GM18867 (cell line): ENCODE data around the gene GPHN.

Experiments used
- ATAC-seq: cut with Tn5 transposase; IDR thresholded peaks from one replicate; pipeline ENCODE4 v1.9.1; 2021; ENCODE audit warnings: mild to moderate bottlenecking, moderate library complexity; ENCODE audit not compliant: unreplicated experiment

The GPHN gene

DNA sequence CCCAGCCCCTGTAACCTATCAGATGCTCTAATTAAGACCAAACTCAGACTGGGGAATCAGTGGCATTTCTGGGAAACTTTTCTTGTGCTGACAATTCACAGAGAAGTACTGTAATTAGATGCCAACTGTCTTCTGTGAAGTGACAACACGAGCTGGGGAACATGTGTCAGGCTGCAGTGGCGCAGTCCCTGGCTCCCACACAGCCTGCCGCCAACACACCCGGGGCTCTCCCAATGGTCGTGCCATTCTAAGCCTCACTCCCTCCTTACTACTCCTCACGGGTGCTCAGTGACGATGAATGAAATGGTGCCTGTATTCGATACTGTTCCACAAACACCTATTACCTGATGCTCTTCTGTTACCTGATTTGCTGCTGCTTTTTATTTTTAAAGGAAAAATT, 699.9 kb downstream of the GPHN start:
- no peak for ATAC-seq

DNA sequence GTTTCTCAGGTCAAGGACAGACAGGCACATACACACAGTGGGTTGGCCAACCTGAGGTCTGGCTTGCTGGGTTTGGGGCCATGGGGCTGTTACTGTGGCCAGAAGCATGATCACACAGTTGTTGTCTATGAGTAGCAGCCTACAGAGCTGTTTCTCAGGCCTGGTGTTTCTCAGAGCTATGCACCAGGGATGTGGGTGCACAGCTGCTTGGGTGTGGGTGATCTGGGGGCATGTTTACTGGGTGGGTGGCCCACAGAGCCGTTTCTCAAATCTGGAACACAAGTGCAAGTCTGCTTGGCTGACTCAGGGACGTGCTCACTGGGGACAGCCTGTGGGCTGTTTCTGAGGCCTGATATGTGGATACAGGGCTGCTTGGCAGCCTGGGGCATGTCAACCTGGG, 710.2 kb downstream of the GPHN start:
- ATAC-seq = no peak

DNA sequence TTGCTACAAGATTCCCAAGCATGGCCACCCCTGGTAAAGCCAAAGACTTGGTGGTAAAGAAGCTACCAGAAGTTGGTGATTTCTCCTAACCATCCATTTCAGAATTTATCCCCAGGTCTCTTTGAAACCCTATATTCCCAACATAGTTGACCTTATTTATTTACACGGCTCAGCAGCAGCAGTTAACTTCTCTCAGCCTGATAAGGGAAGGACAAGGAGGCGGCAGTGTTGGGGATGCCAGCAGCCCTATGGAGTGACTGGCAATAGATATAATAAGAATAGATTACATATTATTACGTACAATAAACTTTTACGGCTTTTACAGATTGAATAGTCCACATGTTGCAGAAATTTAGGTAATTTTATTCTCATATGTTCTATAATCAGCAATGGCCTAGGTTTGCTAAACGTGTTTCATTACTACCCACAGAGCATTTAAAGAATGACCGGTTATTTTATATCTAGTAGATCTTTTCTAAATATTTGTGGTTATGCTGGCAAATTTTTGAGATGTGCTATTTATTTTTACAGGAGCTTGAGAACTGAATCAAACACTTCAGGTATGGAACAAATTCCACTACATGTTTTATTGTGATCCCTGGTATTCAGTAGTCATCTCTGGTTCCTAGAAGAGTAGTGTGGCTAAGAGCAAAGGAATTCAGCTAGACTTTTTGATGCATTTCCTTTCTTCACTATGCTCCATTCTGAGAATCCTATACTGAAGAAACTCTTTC, 713.5 kb downstream of the GPHN start:
- no peak for ATAC-seq

DNA sequence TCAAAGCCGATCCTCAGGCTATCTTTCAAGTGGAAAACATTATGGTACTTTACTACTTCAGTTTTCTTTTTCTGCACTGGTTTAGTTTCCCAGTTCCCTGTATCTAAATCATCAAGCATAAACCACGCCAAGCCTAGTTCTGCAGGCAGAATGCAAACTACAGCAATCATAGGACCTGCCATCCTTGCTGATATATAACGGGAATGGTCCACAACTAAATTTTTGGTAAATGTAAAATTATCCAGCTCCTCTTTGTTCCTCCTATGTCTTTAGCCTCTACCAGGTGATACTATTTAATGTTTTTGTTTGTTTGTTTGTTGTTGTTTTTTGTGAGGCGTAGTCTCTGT, 714.0 kb downstream of the GPHN start:
- no peak for ATAC-seq

DNA sequence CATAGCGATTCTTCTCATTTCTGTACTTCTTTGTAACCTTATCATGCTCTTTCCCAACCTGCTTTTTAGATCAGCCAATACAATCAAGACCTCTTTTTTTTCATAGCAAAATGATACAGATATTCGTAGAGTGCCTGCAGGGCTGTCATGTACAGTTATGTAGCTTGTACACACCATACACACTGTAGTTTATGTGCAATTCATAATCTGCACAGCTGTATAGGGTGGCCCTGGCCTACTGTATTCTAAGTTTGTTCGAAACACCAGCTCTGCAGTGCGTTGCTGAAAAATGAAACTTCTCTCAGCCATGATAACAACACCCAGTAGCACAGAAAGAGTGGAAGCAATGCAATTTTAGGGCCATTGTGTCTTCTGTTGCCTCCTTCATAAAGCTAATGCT, 717.6 kb downstream of the GPHN start:
- no peak for ATAC-seq

DNA sequence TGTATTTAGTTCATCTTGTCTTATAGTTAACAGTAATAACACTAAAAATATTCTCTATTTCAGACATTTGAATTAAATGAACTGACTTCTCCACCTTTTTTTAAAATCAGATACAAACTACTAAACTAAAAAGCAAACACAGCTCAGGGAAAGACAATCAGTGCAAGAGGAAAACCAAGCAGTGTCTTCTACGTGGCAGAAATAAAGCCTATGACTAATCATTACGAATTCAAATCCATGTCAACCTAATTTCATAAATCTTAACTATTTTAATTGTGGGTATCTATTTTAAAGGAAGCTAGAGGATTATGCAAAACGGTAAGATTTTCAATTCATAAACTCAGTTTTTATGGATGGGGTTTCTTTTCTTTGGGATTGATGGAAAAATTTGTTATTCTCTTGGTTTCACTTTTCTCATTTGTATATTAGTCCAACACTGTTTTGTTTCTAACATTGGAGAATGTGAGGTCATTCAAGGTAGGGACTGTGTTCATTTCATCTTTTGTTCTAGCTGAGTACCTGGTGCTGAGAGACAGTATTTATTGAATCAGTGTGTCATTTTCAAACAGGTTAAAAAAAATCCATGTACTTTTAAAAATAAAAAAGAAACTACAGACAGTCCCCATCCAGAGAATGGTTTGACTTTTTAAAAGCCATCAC, 720.5 kb downstream of the GPHN start:
- ATAC-seq = no peak
